PC-9 (cell line): ENCODE results near the gene MLST8. TPM values are rescaled to one million over a fixed set of nuclear protein-coding genes. Genes with fewer than 3 reads are reported as not detected.

Experiments
- BruUV-seq: library from RNA; stranded (reverse); fragments of 400-500 nt; replicated peaks from 2 replicates; lab custom pipeline; 2021; lab: Mats Ljungman, UMichigan
- CTCF ChIA-PET: fragments of 300-600 bp; sonication (Branson Sonifier 250); formaldehyde crosslinking; loops from one replicate; lab custom pipeline; 2022; ENCODE audit warnings: antibody characterized with exemption; lab: Charles Lee
- POLR2A ChIA-PET: fragments of 300-600 bp; sonication (Branson Sonifier 250); formaldehyde crosslinking; loops from one replicate; lab custom pipeline; 2022; ENCODE audit warnings: antibody characterized with exemption; ENCODE audit not compliant: unreplicated experiment; lab: Charles Lee
- DNase-seq, 2 experiments: peaks; one replicate each; pipeline versions ENCODE4 v3.0.0 to v3.0.0-alpha.2; 2015 to 2022; ENCODE audit warnings: mixed read lengths in 1 of 2
- H2AFZ ChIP-seq: fragments of 200-600 bp; sonication (generic); 2 replicates; pipeline ENCODE4 v1.8.1; 2017; ENCODE audit warnings: antibody characterized with exemption
- H3F3A ChIP-seq: fragments of 200-600 bp; sonication (generic); 2 replicates; pipeline ENCODE4 v1.8.1; 2017; ENCODE audit warnings: antibody characterized with exemption, mild to moderate bottlenecking, low read depth; ENCODE audit not compliant: insufficient read depth
- H3K27ac ChIP-seq: fragments of 200-600 bp; sonication (generic); 2 replicates; pipeline ENCODE4 v1.6.1; 2016; ENCODE audit warnings: mixed run types
- H3K27me3 ChIP-seq: fragments of 200-600 bp; sonication (generic); 2 replicates; pipeline ENCODE4 v1.6.1; 2016; ENCODE audit warnings: low read depth, mixed run types; ENCODE audit not compliant: insufficient read depth
- H3K36me3 ChIP-seq: fragments of 200-600 bp; sonication (generic); 2 replicates; pipeline ENCODE4 v1.6.1; 2016; ENCODE audit warnings: low read depth, mixed run types
- H3K4me1 ChIP-seq: fragments of 200-600 bp; sonication (generic); replicated peaks from 2 replicates; pipeline ENCODE4 v1.6.1; 2016; ENCODE audit warnings: mixed run types; ENCODE audit not compliant: insufficient read depth
- H3K4me2 ChIP-seq: fragments of 200-600 bp; sonication (generic); 2 replicates; pipeline ENCODE4 v1.6.1; 2017; ENCODE audit warnings: mixed run types
- H3K4me3 ChIP-seq: fragments of 200-600 bp; sonication (generic); 2 replicates; pipeline ENCODE4 v1.6.1; 2016; ENCODE audit warnings: mixed run types
- H3K79me2 ChIP-seq: fragments of 200-600 bp; sonication (generic); 2 replicates; pipeline ENCODE4 v1.6.1; 2017; ENCODE audit warnings: low read depth, mixed run types
- H3K9me2 ChIP-seq: fragments of 200-600 bp; sonication (generic); 2 replicates; pipeline ENCODE4 v1.8.1; 2017; ENCODE audit warnings: mild to moderate bottlenecking; ENCODE audit not compliant: insufficient read depth
- H3K9me3 ChIP-seq: fragments of 200-600 bp; sonication (generic); 2 replicates; pipeline ENCODE4 v1.8.1; 2016; ENCODE audit warnings: low read depth; ENCODE audit not compliant: insufficient read depth
- H4K20me1 ChIP-seq: fragments of 200-600 bp; sonication (generic); 2 replicates; pipeline ENCODE4 v1.8.1; 2017; ENCODE audit not compliant: insufficient read depth
- EZH2 ChIP-seq: fragments of 200-600 bp; sonication (generic); IDR thresholded peaks from 2 replicates; pipeline ENCODE4 v1.8.0; 2017; ENCODE audit warnings: antibody characterized with exemption, low read depth
- intact Hi-C: fragments of 100-400 bp; cut with micrococcal nuclease; formaldehyde crosslinking; loops from one replicate; pipeline ENCODE4 v1.10.0; 2022; ENCODE audit not compliant: unreplicated experiment
- total RNA-seq: library from RNA; stranded (reverse); gene quantifications from 2 replicates; pipeline ENCODE4 v1.2.3, GENCODE V29; 2021
- TF ChIP-seq, protein P1 (sequence below): fragments of 200-600 bp; sonication (generic); conservative IDR thresholded peaks from 2 replicates; pipeline ENCODE4 v1.6.1; 2017; ENCODE audit warnings: mixed run types, antibody characterized with exemption, mild to moderate bottlenecking, moderate library complexity

The MLST8 gene
- total RNA-seq, 1 experiment from 2014 or later, result 66.3 TPM

DNA sequence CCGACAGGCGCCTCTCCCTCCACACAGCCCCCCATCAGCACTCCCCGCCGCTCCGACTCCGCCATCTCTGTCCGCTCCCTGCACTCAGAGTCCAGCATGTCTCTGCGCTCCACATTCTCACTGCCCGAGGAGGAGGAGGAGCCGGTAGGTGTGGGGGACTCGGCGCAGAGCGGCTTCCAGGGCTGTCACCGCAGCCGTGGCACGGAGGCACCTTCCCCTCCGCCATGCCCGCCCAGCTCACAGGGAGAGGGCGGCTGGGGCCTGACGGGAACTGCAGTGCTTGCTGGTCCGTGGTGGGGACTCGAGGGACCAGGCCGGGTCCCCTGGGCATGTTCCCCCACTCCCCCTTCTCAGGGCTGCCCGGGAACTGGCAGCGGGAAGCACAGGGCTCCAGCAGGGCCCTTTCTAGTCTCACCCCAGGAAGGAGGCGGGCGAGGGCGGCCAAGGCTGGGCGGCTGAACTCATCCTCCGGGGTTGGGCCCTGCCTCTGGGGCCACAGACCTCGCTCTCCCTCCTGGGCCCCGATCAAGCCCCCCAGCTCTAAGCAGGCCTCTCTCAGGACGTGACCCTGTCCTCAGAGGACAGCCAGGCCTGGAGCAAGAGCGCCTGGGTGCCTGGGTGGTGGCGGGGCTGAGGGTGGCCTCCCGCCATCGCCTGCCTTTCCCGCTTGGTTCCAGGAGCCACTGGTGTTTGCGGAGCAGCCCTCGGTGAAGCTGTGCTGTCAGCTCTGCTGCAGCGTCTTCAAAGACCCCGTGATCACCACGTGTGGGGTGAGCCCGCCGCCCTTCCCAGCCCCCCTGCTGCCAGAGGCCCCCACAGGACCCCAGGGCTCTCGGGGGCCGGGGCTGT, 34.4 kb upstream of the MLST8 start:
- intact Hi-C loops, result no loop called here

DNA sequence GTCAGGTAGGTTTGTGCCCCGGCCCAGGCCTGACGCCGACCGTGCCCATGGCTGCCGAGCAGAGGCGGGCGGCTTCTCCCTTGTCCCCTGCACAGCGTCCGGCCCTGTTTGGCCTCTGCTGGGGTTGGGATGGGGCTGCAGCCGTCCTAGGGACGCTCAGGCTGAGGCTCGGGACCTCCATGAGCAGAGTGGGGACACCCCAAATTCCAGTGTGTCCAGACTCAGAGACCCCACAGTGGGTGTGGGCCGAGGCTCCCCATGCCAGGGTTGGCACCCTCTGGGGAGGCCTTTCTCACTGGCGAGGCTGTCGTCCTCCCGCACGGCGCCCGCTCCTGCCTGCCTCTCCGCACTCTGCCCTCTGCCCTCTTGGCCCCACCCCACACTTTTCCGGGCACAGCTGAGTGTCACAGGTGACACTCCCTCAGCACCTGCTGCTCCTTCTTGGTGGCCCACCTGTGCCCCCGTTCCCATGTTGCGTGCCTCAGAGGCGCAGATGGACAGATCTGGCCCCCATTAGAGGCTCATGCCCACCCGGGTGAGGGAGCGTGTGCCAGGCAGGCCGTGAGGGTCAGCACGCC, 33.6 kb upstream of the MLST8 start:
- TF ChIP-seq, protein P1, sequence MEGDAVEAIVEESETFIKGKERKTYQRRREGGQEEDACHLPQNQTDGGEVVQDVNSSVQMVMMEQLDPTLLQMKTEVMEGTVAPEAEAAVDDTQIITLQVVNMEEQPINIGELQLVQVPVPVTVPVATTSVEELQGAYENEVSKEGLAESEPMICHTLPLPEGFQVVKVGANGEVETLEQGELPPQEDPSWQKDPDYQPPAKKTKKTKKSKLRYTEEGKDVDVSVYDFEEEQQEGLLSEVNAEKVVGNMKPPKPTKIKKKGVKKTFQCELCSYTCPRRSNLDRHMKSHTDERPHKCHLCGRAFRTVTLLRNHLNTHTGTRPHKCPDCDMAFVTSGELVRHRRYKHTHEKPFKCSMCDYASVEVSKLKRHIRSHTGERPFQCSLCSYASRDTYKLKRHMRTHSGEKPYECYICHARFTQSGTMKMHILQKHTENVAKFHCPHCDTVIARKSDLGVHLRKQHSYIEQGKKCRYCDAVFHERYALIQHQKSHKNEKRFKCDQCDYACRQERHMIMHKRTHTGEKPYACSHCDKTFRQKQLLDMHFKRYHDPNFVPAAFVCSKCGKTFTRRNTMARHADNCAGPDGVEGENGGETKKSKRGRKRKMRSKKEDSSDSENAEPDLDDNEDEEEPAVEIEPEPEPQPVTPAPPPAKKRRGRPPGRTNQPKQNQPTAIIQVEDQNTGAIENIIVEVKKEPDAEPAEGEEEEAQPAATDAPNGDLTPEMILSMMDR, result no peak
- no peak for TF ChIP-seq EZH2
- Histone ChIP-seq H3K9me2 (no peaks in the 10 kb centered on the region), H4K20me1 (peaks cover 15% of the 10 kb centered on the region), H3K4me2 (no peak overlapping the region), H3K27me3 (no peaks in the 10 kb centered on the region), H3K36me3 (0 out of 2 replicates have a peak, but pooled peaks cover 9% of the 10 kb centered on the region), H3K79me2 (peaks cover 7% of the 10 kb centered on the region; the same call in 1 of the 2 replicates), H3K27ac (no peak overlapping the region), H3K4me1 (no peaks in the 10 kb centered on the region), H3K9me3 (no peaks in the 10 kb centered on the region), H3K4me3 (no peak overlapping the region), H3F3A (no peaks in the 10 kb centered on the region; the same call in 1 of the 2 replicates), H2AFZ (no peak overlapping the region)
- ChIA-PET CTCF (no interaction called here), POLR2A (no interaction called here)
- no peak for DNase-seq
- intact Hi-C loops, result no loop called here
- no TSS peak for BruUV-seq

More for the DNA sequence above, 34.4 kb upstream of the MLST8 start:
- no peaks in the 10 kb centered on the region for H3K27me3 ChIP-seq
- peaks cover 7% of the 10 kb centered on the region; the same call in 1 of the 2 replicates for H3F3A ChIP-seq
- H3K9me3 ChIP-seq, result no peaks in the 10 kb centered on the region
- no TSS peak for BruUV-seq
- H3K4me2 ChIP-seq, result no peak overlapping the region
- peaks cover 8% of the 10 kb centered on the region for H3K4me1 ChIP-seq
- H2AFZ ChIP-seq, result no peak overlapping the region
- ChIA-PET CTCF (no interaction called here), POLR2A (no interaction called here)
- H3K79me2 ChIP-seq, result peaks cover 14% of the 10 kb centered on the region
- H4K20me1 ChIP-seq, result peaks cover 24% of the 10 kb centered on the region
- H3K4me3 ChIP-seq, result no peak overlapping the region
- H3K27ac ChIP-seq, result no peak overlapping the region
- no peaks in the 10 kb centered on the region for H3K9me2 ChIP-seq
- H3K36me3 ChIP-seq, result 0 out of 2 replicates have a peak, but pooled peaks cover 9% of the 10 kb centered on the region
- DNase-seq, result no peak
- TF ChIP-seq, protein P1, result no peak

DNA sequence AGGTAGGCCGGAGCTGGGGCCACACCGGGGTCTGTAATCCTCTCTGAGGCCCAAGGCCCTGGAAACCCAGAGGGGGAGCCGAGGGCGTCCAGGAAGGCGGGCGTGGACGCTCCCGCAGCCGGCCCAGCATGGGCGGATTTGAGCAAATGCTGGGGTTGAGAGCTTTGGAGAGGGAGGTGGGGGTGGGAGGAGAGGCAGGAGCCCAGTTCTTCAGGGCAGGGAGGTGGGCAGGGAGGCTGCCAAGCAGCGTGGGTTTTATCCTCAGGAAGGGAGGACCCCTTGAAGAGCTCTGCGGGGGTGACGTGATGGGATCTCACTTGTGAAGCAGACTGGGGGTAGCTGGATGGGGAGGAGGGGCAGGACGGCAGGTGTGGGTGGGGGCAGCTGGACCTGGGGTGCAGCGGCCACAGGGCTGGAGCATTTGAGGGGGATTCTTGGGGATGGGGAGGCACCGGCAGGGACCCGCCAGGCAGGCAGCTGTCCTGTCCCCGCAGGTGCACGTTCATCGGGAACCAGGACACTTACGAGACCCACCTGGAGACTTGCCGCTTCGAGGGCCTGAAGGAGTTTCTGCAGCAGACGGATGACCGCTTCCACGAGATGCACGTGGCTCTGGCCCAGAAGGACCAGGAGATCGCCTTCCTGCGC, 32.4 kb upstream of the MLST8 start:
- no TSS peak for BruUV-seq
- Histone ChIP-seq H3K4me3 (no peak overlapping the region), H4K20me1 (peaks cover 11% of the 10 kb centered on the region; the same call in 1 of the 2 replicates), H3K27ac (no peak overlapping the region), H3K27me3 (no peaks in the 10 kb centered on the region), H3K9me3 (no peaks in the 10 kb centered on the region), H3K79me2 (no peaks in the 10 kb centered on the region), H3K9me2 (no peaks in the 10 kb centered on the region), H2AFZ (no peak overlapping the region), H3K4me2 (no peak overlapping the region), H3K36me3 (0 out of 2 replicates have a peak, but pooled peaks cover under 1% of the 10 kb centered on the region), H3K4me1 (no peaks in the 10 kb centered on the region), H3F3A (no peaks in the 10 kb centered on the region; the same call in 1 of the 2 replicates)
- DNase-seq, result no peak
- CTCF ChIA-PET, result no interaction called here
- POLR2A ChIA-PET, result no interaction called here
- TF ChIP-seq, protein P1, result no peak
- TF ChIP-seq EZH2, result no peak
- intact Hi-C loops, result no loop called here
